Pancreas (tissue), 10 donors: ENCODE results near the gene S100PBP. TPM values are rescaled to one million over a fixed set of nuclear protein-coding genes. Genes with fewer than 3 reads are reported as not detected.

Experiments
- ATAC-seq, 4 donors: fragments of 200-7000 bp; cut with Tn5 transposase; one replicate each; pipeline versions ENCODE4 v1.8.0 to v1.9.1; 2020; ENCODE audit warnings: mild to moderate bottlenecking in 4 of 4, moderate library complexity in 4 of 4
- DNase-seq, 6 donors: peaks; one replicate each; pipeline ENCODE4 v3.0.0-alpha.2; 2020
- FAIRE-seq: peaks from 2 replicates; lab custom pipeline; 2012; peaks lifted over from hg19 to GRCh38; lab: Jason Lieb, UNC
- H3K27ac ChIP-seq, 4 donors: fragments of 200-600 bp; sonication (generic); 1 replicate in 3 of 4; 2 replicates in 1 of 4; pipeline versions ENCODE4 v1.5.0 to v1.8.0; 2020
- H3K27me3 ChIP-seq, 4 donors: fragments of 200-600 bp; one replicate each; pipeline ENCODE4 v1.8.0; 2021
- H3K36me3 ChIP-seq, 3 donors: fragments of 200-600 bp; sonication (generic) in 1 of 3; one replicate each; pipeline versions ENCODE4 v1.5.0 to v1.8.0; 2020 to 2021
- H3K4me1 ChIP-seq, 3 donors: fragments of 200-600 bp; one replicate each; pipeline ENCODE4 v1.8.0; 2021
- H3K4me3 ChIP-seq, 4 donors: fragments of 200-600 bp; sonication (generic) in 2 of 4; one replicate each; pipeline versions ENCODE4 v1.5.0 to v1.8.0; 2020 to 2021
- H3K9me3 ChIP-seq, 4 donors: fragments of 200-600 bp; one replicate each; pipeline ENCODE4 v1.8.0; 2021
- WGBS, 2 donors: extraction: QIAGEN DNeasy Blood & Tissue Kit; methylation state at CpG; one replicate each; pipeline ENCODE4 v1.1.7; 2013; 5-methylcytosine and 5-hydroxymethylcytosine counted together
- intact Hi-C, 3 donors: fragments of 100-400 bp; cut with DNase I; formaldehyde crosslinking; loops; one replicate each; pipeline versions ENCODE4 v1.11.1 to v1.14.2; 2022
- polyA plus RNA-seq, 2 donors: library from polyadenylated mRNA; stranded (reverse); fragments of 200-250 nt; gene quantifications; one replicate each; pipeline ENCODE4 v1.2.3, GENCODE V29; 2013
- total RNA-seq, 6 donors: library from RNA; stranded (reverse); fragmentation: NEBNext Ultra II Directional in 4 of 6; extraction: Animal tissue kit (Norgen Biotek cat#: 25700) in 4 of 6; gene quantifications; one replicate each; pipeline versions ENCODE4 v1.2.1 to v1.2.4, GENCODE V29; 2021 to 2023
- TF ChIP-seq, protein P1 (sequence below), 4 donors: fragments of 200-600 bp; sonication (generic) in 3 of 4; IDR thresholded peaks; one replicate each; pipeline versions ENCODE4 v1.5.0 to v1.8.0; 2021; ENCODE audit warnings: antibody characterized with exemption in 4 of 4
- donor health status: healthy with polysubstance abuse.
- donor health status: DM: no; HTN: no; CAD: no; lungs with moderate emphysema.
- donor health status: DM: no; HTN: no; CAD: no.
- donor health status: control.
- donor health status: control.
- donor health status: Bipolar disorder and iron deficiency.
- donor health status: DM: yes; HTN: yes; CAD: no.
- donor health status: DM: no; HTN: no; CAD: no.
- donor health status: DM: no; HTN: no; CAD: no.
- donor health status: DM: yes; HTN: yes; CAD: no.

S100PBP gene
- total and polyA plus RNA-seq, 8 donors, result 7.6 to 20.2 (median 11.8) TPM

DNA sequence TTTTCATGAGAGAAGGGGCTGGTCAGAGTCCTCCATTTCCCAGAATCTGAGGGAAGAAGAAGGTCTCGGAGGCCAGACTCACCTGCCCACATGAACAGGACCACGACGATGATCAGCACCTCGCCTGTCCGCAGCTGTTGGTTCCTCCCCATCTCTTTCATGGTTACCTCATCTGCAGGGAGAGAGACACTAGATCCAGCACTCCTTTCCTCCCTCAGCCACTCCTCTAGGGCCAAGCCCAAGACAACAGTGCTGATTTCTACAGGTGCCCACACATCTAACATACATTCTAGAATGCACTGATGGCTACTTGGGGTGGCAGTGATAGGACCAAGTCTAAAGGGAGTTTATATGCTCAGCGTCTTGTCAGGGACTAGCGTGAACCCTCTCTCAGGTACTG, 50.2 kb downstream of the S100PBP start:
- Histone ChIP-seq H3K27me3 (no peaks in the 10 kb centered on the region), H3K27ac (no peak overlapping the region), H3K4me1 (no peaks in the 10 kb centered on the region), H3K36me3 (no peaks in the 10 kb centered on the region), H3K4me3 (no peak overlapping the region), H3K9me3 (no peaks in the 10 kb centered on the region)
- DNase-seq, result no peak
- intact Hi-C loops, result loop anchor here in 1 of 3 donors (10.0 kb wide), 1 partner anchor 93 kb away; no protein-coding TSS in a partner anchor
- WGBS, 2 donors, result 90 to 93% methylated on average over 7 of the region's 7 CpGs
- no peak for ATAC-seq
- FAIRE-seq, result no peak
- TF ChIP-seq, protein P1, sequence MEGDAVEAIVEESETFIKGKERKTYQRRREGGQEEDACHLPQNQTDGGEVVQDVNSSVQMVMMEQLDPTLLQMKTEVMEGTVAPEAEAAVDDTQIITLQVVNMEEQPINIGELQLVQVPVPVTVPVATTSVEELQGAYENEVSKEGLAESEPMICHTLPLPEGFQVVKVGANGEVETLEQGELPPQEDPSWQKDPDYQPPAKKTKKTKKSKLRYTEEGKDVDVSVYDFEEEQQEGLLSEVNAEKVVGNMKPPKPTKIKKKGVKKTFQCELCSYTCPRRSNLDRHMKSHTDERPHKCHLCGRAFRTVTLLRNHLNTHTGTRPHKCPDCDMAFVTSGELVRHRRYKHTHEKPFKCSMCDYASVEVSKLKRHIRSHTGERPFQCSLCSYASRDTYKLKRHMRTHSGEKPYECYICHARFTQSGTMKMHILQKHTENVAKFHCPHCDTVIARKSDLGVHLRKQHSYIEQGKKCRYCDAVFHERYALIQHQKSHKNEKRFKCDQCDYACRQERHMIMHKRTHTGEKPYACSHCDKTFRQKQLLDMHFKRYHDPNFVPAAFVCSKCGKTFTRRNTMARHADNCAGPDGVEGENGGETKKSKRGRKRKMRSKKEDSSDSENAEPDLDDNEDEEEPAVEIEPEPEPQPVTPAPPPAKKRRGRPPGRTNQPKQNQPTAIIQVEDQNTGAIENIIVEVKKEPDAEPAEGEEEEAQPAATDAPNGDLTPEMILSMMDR (IDR thresholded peaks at IDR 0.05), result no peak

DNA sequence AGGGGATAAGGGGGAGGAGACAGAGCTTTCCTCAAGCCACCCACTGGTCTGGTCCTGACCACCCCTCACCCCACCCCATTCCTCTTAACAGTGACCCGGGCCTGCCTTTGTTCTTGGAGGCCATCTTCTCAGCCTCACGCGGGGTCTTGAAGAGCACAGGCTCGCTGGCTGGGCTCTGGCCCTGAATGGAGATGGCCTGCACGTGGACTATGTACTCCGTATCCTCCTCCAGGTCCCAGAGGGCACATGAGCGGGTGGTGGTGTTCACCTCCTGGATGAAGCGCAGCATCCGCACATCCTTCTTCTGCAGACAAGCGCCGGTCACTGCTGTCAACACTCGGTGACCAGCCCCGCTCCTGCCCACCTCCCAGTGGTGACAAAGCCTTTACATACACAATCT, 50.6 kb downstream of the S100PBP start:
- ATAC-seq (no peak), DNase-seq (no peak), FAIRE-seq (no peak)
- TF ChIP-seq, protein P1 (IDR thresholded peaks at IDR 0.05), result no peak
- intact Hi-C loops, result loop anchor here in 1 of 3 donors (10.0 kb wide), 1 partner anchor 93 kb away; no protein-coding TSS in a partner anchor
- Histone ChIP-seq H3K27me3 (no peaks in the 10 kb centered on the region), H3K27ac (no peak overlapping the region), H3K36me3 (no peaks in the 10 kb centered on the region), H3K4me1 (no peaks in the 10 kb centered on the region), H3K9me3 (no peaks in the 10 kb centered on the region), H3K4me3 (no peak overlapping the region)
- 89 to 93% methylated on average over 13 of the region's 13 CpGs for WGBS, 2 donors

GRCh38 chr1:32868806-32869455, 51.5 kb downstream of the S100PBP start:
- TF ChIP-seq, protein P1 (IDR thresholded peaks at IDR 0.05), result no peak
- Histone ChIP-seq H3K9me3 (no peaks in the 10 kb centered on the region), H3K27me3 (no peaks in the 10 kb centered on the region), H3K4me3 (no peak overlapping the region), H3K4me1 (no peaks in the 10 kb centered on the region), H3K27ac (no peak overlapping the region), H3K36me3 (no peaks in the 10 kb centered on the region)
- FAIRE-seq (no peak), DNase-seq (no peak), ATAC-seq (no peak)
- intact Hi-C loops, result loop anchor here in 1 of 3 donors (10.0 kb wide), 1 partner anchor 94 kb away; no protein-coding TSS in a partner anchor
- 85 to 94% methylated on average over 9 of the region's 9 CpGs for WGBS, 2 donors

- intact Hi-C loops, result loop anchor here in 1 of 3 donors (5.0 to 10.0 kb wide), 2 partner anchors 95 to 163 kb away; no protein-coding TSS in a partner anchor
- no peak overlapping the region for H3K27ac ChIP-seq
Observed at GRCh38 chr1:32869923-32870614, 52.6 kb downstream of the S100PBP start.

More at GRCh38 chr1:32869923-32870614, 52.6 kb downstream of the S100PBP start:
- Histone ChIP-seq H3K4me3 (peak overlapping the region in 2 of 4 donors; percentile 32 to 40), H3K36me3 (no peaks in the 10 kb centered on the region), H3K9me3 (no peaks in the 10 kb centered on the region), H3K27me3 (no peaks in the 10 kb centered on the region), H3K4me1 (no peaks in the 10 kb centered on the region)
- DNase-seq (no peak), FAIRE-seq (no peak), ATAC-seq (peak in 1 of 4 donors; percentile 2)
- TF ChIP-seq, protein P1 (IDR thresholded peaks at IDR 0.05), result no peak
- 65 to 69% methylated on average over 15 to 16 of the region's 16 CpGs for WGBS, 2 donors
